ENCODE measurements around the gene IL23R. TPM values are rescaled to one million over a fixed set of nuclear protein-coding genes. Genes with fewer than 3 reads are reported as not detected.

The IL23R gene, protein sequence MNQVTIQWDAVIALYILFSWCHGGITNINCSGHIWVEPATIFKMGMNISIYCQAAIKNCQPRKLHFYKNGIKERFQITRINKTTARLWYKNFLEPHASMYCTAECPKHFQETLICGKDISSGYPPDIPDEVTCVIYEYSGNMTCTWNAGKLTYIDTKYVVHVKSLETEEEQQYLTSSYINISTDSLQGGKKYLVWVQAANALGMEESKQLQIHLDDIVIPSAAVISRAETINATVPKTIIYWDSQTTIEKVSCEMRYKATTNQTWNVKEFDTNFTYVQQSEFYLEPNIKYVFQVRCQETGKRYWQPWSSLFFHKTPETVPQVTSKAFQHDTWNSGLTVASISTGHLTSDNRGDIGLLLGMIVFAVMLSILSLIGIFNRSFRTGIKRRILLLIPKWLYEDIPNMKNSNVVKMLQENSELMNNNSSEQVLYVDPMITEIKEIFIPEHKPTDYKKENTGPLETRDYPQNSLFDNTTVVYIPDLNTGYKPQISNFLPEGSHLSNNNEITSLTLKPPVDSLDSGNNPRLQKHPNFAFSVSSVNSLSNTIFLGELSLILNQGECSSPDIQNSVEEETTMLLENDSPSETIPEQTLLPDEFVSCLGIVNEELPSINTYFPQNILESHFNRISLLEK
- total RNA-seq: not detected in 2 replicates

DNA sequence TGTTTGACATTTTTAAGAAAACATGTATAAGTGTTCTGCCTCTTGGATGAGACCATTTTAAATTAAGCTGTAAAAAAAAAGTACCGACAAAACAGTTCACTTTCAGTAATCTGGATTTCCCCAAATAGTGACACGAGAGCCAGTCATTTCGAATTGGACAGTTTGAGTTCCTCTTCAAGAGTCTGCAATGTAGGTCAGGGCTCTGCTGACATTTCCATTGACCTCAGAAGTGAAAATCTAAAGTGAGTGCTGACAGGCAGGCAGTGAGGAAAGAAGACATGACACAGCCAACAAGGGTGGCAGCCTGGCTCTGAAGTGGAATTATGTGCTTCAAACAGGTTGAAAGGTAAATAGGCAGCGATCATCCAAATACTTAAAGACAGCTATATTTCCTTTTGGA lies at the start of gene IL23R:
TSS of gene IL23R (plus strand) at position 259 of the 400 bp plus-strand sequence. CDS start 1,667 bp downstream, outside the sequence.

DNA sequence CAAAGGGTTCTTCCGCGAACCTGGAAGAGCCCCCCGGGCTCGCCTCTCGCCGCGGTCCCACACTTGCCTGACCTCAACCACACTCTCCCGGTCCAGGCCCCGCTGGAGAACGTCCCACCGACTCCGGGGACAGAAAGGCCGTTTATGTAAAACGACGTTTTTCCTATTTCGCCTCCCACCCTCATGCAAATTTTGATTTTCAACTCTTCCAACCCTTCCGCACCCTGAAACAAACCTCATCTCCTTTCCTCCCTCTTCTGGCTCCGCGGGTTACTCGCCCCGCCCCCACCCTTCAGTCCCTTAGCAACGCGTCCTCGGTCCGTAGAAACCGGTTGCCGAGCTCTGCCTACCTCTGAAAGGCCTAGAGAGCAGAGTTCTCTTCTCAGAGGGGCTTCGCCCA lies 31.6 kb upstream of the IL23R start, which contains the start of gene C1orf141:
TSS of gene C1orf141 (minus strand) at position 276 of the 400 bp plus-strand sequence. CDS start 7,730 bp downstream, outside the sequence.

DNA sequence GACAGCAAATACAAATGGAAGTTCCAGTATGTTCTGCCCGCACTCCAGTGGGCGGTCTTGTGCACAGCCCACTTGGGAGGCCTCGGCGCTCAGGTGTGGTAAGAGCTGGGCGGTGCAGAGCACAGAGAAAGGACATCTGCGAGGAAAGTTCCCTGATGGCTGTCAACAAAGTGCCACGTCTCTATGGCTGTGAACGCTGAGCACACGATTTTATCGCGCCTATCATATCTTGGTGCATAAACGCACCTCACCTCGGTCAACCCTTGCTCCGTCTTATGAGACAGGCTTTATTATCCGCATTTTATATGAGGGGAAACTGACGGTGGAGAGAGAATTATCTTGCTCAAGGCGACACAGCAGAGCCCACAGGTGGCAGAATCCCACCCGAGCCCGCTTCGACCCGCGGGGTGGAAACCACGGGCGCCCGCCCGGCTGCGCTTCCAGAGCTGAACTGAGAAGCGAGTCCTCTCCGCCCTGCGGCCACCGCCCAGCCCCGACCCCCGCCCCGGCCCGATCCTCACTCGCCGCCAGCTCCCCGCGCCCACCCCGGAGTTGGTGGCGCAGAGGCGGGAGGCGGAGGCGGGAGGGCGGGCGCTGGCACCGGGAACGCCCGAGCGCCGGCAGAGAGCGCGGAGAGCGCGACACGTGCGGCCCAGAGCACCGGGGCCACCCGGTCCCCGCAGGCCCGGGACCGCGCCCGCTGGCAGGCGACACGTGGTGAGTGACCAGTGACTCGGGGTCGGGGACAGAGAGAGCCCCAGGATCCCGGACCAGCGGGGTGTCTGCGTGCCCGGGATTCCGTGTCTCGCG lies 141.2 kb downstream of the IL23R start, which contains the start of gene IL12RB2:
TSS of gene IL12RB2 (plus strand) at position 623 of the 810 bp plus-strand sequence. CDS start 12,496 bp downstream, outside the sequence.

Other genes starting within 250 kb of the IL23R start
- 0.56 and 1.2 TPM in 2 replicates for gene DNAI4, start 241.6 kb upstream of the IL23R start, total RNA-seq
- gene MIER1, start 241.5 kb upstream of the IL23R start, total RNA-seq: 21.2 and 22.8 TPM in 2 replicates
- 13.5 and 16.2 TPM in 2 replicates for gene SLC35D1, start 112.3 kb upstream of the IL23R start, total RNA-seq
- gene C1orf141, start 31.5 kb upstream of the IL23R start, total RNA-seq: not detected in 2 replicates
- gene IL12RB2, start 141.4 kb downstream of the IL23R start, total RNA-seq: not detected in 2 replicates